GM23248 (cell line): ENCODE results near the gene RUNDC1. TPM values are rescaled to one million over a fixed set of nuclear protein-coding genes. Genes with fewer than 3 reads are reported as not detected.

ENCODE experiments used
- DNase-seq: peaks from one replicate; pipeline ENCODE4 v3.0.0-alpha.2; 2015
- H2AFZ ChIP-seq: fragments of 200-600 bp; sonication (generic); 2 replicates; pipeline ENCODE4 v1.6.1; 2016; ENCODE audit warnings: antibody characterized with exemption
- H3F3A ChIP-seq: fragments of 200-600 bp; sonication (generic); 2 replicates; pipeline ENCODE4 v1.6.1; 2016; ENCODE audit warnings: mild to moderate bottlenecking, antibody characterized with exemption, mixed run types; ENCODE audit not compliant: insufficient read depth
- H3K27ac ChIP-seq: fragments of 200-600 bp; sonication (generic); 2 replicates; pipeline ENCODE4 v1.5.1; 2016; ENCODE audit warnings: mild to moderate bottlenecking
- H3K27me3 ChIP-seq: fragments of 200-600 bp; sonication (generic); replicated peaks from 2 replicates; pipeline ENCODE4 v1.6.1; 2016; ENCODE audit warnings: mild to moderate bottlenecking; ENCODE audit not compliant: insufficient read depth
- H3K36me3 ChIP-seq: fragments of 200-600 bp; sonication (generic); 2 replicates; pipeline ENCODE4 v1.6.1; 2016; ENCODE audit warnings: low read depth, mild to moderate bottlenecking
- H3K4me1 ChIP-seq: fragments of 200-600 bp; sonication (generic); 2 replicates; pipeline ENCODE4 v1.6.1; 2016; ENCODE audit warnings: mild to moderate bottlenecking; ENCODE audit not compliant: insufficient read depth
- H3K4me2 ChIP-seq: fragments of 200-600 bp; sonication (generic); one replicate; pipeline ENCODE4 v1.6.1; 2016; ENCODE audit warnings: mild to moderate bottlenecking; ENCODE audit not compliant: unreplicated experiment
- H3K4me3 ChIP-seq: fragments of 200-600 bp; sonication (generic); 2 replicates; pipeline ENCODE4 v1.5.1; 2016; ENCODE audit warnings: mild to moderate bottlenecking
- H3K79me2 ChIP-seq: fragments of 200-600 bp; sonication (generic); 2 replicates; pipeline ENCODE4 v1.6.1; 2016; ENCODE audit warnings: mild to moderate bottlenecking; ENCODE audit not compliant: insufficient read depth
- H3K9ac ChIP-seq: fragments of 200-600 bp; sonication (generic); 2 replicates; pipeline ENCODE4 v1.6.1; 2016; ENCODE audit warnings: mild to moderate bottlenecking
- H3K9me2 ChIP-seq: fragments of 200-600 bp; sonication (generic); 2 replicates; pipeline ENCODE4 v1.6.1; 2016; ENCODE audit warnings: mixed run types, mild to moderate bottlenecking, moderate library complexity; ENCODE audit not compliant: insufficient read depth
- H3K9me3 ChIP-seq: fragments of 200-600 bp; sonication (generic); one replicate; pipeline ENCODE4 v1.6.1; 2017; ENCODE audit warnings: low read depth
- H4K20me1 ChIP-seq: fragments of 200-600 bp; sonication (generic); 2 replicates; pipeline ENCODE4 v1.6.0; 2016; ENCODE audit not compliant: insufficient read depth
- EZH2 ChIP-seq: fragments of 200-600 bp; sonication (generic); IDR thresholded peaks from 2 replicates; pipeline ENCODE4 v1.6.1; 2018; ENCODE audit warnings: antibody characterized with exemption, mild to moderate bottlenecking; ENCODE audit not compliant: insufficient read depth, poor library complexity, severe bottlenecking
- EZH2phosphoT487 ChIP-seq: fragments of 200-600 bp; sonication (generic); IDR thresholded peaks from 2 replicates; pipeline ENCODE4 v1.6.1; 2018; ENCODE audit warnings: antibody characterized with exemption, moderate library complexity, mild to moderate bottlenecking, low read depth; ENCODE audit not compliant: insufficient read depth
- WGBS, 2 experiments: methylation state at CpG; one replicate each; pipeline ENCODE4 v1.1.6; 2015 to 2017; ENCODE audit warnings: low lambda C conversion rate in 2 of 2, low coverage in 1 of 2; ENCODE audit errors: missing lambda C conversion rate in 2 of 2; 5-methylcytosine and 5-hydroxymethylcytosine counted together
- in situ Hi-C: fragments of 300-500 bp; cut with MboI; formaldehyde crosslinking; loops from 2 replicates; pipeline ENCODE4 v1.15.0; 2020
- polyA plus RNA-seq: library from polyadenylated mRNA; unstranded; fragments of >200 nt; fragmentation: Nextera tagmentation; extraction: Ambion mirVana; gene quantifications from 2 replicates; pipeline ENCODE4 v1.2.1, GENCODE V29; 2016
- total RNA-seq: library from RNA; depleted of rRNA; stranded (reverse); fragments of >200 nt; shearing (Covaris generic); gene quantifications from 2 replicates; pipeline ENCODE4 v1.2.3, GENCODE V29; 2014

The RUNDC1 gene
- total and polyA plus RNA-seq, 2 experiments from 2014 or later = 7.6 to 8.0 TPM

DNA sequence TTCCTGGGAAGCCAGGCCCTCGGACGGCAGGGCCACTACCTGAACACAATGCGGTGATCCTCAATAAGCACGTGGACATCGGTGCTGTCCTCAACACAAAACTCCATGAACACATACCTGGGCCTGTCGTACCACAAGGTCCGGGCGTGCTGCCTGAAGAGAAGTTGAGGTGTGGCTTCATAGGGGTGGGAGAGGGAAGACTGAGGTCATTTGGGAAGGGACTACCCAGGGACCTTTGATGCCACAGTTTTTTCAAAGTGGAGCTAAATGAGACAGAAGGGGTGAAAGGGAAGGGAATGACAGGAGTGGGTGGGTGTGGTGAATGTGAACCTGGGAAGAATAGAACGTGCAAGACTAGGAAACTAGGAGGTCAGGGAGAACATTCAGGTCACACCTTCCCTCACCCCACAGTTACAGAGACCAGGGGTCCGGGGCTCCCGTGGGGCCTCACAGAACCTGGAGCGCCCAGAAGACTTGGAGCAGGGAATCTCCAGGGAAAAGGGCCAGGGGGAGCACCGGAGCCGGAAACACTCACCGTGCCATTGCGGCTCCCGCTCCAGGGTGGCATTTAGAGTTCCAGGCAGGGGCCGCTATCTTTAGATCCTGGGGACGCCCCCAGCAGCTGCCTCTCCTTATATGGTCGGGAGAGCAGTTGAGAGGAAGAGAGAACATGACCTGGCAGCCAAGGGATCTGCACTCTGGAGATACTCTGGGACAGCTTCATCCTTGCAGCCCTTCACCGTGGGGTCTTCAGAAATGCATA lies 673 bp upstream of the RUNDC1 start, which contains the start of gene PTGES3L:
Gene PTGES3L (minus strand): TSS at position 570 of the 763 bp plus-strand sequence. CDS start 27 bp downstream, at position 543.
- H3K9ac ChIP-seq = peak within 1 kb of the TSS; percentile 82
- peak; percentile 62 for DNase-seq
- peaks cover 13% of the 10 kb centered on the region for H3K4me1 ChIP-seq
- in situ Hi-C loops = no loop called here
- peaks cover 49% of the 10 kb centered on the region for H3K79me2 ChIP-seq
- no peaks in the 10 kb centered on the region for H3K36me3 ChIP-seq
- peak within 1 kb of the TSS; percentile 77 for H3K4me2 ChIP-seq
- H3K4me3 ChIP-seq = peak within 1 kb of the TSS; percentile 92
- no peaks in the 10 kb centered on the region for H4K20me1 ChIP-seq
- no peaks in the 10 kb centered on the region for H3F3A ChIP-seq
- H2AFZ ChIP-seq = peak within 1 kb of the TSS; percentile 82
- no peaks in the 10 kb centered on the region for H3K9me3 ChIP-seq
- 39 to 40% methylated on average over 20 to 21 of the region's 21 CpGs for WGBS, 2 experiments
- H3K27me3 ChIP-seq = no peaks in the 10 kb centered on the region
- H3K27ac ChIP-seq = peak within 1 kb of the TSS; percentile 26
- H3K9me2 ChIP-seq = no peaks in the 10 kb centered on the region
- TF ChIP-seq EZH2 (no peak), EZH2phosphoT487 (no peak)

DNA sequence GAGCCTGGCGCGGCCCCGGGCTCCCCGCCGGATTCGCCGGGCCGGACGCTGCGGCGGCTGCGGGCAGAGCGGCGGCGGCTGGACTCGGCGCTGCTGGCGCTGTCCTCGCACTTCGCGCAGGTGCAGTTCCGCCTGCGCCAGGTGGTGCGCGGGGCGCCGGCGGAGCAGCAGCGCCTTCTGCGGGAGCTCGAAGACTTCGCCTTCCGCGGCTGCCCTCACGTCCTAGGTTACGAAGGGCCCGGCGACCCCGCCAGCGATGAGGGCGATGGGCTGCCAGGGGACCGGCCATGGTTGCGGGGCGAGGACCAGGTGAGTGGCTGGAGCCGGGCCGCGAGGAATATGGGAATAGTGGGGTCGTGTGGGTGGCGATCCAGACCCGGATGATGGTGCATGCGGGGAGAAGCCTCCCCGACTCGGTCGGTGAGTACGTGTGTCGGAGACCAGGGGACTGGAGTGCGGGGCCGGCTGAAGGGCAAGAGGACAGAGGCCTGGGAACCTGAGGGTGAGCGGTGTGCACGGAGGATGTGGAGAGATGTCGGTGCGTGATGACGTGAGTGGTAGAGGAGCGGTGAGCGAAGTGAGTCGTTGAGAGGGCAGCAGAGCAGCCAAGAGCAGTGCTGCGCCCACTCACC lies 517 bp downstream of the RUNDC1 start:
- no peaks in the 10 kb centered on the region for H4K20me1 ChIP-seq
- H3K79me2 ChIP-seq = peaks cover 61% of the 10 kb centered on the region
- TF ChIP-seq EZH2phosphoT487 (no peak), EZH2 (no peak)
- WGBS, 2 experiments = 1% methylated on average over 61 to 64 of the region's 67 CpGs
- no peaks in the 10 kb centered on the region for H3F3A ChIP-seq
- DNase-seq = peak; percentile 87
- in situ Hi-C loops = no loop called here
- peak overlapping the region; percentile 92 for H3K4me3 ChIP-seq
- peaks cover 13% of the 10 kb centered on the region for H3K4me1 ChIP-seq
- peak overlapping the region; percentile 26 for H3K27ac ChIP-seq
- H3K9ac ChIP-seq = peak overlapping the region; percentile 82
- H3K4me2 ChIP-seq = peak overlapping the region; percentile 77
- no peaks in the 10 kb centered on the region for H3K36me3 ChIP-seq
- H3K9me2 ChIP-seq = no peaks in the 10 kb centered on the region
- no peaks in the 10 kb centered on the region for H3K9me3 ChIP-seq
- H3K27me3 ChIP-seq = no peaks in the 10 kb centered on the region
- H2AFZ ChIP-seq = peak overlapping the region; percentile 82

DNA sequence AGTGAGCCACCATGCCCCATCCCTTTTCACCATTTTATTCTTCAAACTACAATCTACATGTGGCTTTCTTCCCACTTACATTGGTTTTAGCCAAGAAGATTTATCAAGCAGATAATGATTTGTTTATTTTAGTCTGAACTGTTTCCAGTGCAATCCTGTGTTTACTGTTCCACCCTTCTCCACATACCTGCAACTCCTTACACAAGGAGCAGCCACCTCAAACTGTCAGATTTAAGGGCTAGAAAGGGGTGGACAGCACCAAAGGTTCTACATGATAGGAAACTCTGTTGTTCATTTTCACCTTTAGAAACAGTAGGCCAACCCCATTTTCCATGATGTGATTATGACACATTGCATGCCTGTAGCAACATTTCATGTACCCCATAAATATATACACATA lies 1.9 kb downstream of the RUNDC1 start:
- Histone ChIP-seq H3K4me3 (no peak overlapping the region), H3K9me2 (no peaks in the 10 kb centered on the region), H3K36me3 (no peaks in the 10 kb centered on the region), H3K27ac (no peak overlapping the region), H4K20me1 (no peaks in the 10 kb centered on the region), H3K79me2 (peaks cover 66% of the 10 kb centered on the region), H3F3A (no peaks in the 10 kb centered on the region), H3K4me2 (peak overlapping the region; percentile 18), H3K9me3 (no peaks in the 10 kb centered on the region), H3K9ac (no peak overlapping the region), H3K4me1 (peaks cover 13% of the 10 kb centered on the region), H2AFZ (no peak overlapping the region), H3K27me3 (no peaks in the 10 kb centered on the region)
- in situ Hi-C loops = no loop called here
- no peak for TF ChIP-seq EZH2phosphoT487
- no peak for TF ChIP-seq EZH2
- DNase-seq = no peak

DNA sequence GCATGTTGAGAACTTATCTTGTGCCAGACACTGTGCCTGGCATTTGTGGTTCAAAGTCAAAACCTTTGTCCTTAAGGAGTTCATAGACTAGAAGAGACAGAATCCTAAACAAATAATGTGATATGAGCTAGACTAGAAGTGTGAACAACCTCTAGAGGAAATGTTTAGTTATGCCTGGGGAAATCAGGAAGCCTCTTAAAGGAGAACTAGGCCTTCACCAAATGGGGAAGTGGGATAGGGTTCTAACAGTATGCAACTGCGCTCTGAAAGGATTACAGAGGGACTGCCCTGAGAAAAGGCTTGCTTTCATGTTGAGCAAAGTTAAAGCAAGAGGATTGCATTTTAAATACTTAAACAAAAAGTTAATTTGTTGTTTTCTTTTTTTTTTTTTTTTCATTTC lies 4.9 kb downstream of the RUNDC1 start:
- no peaks in the 10 kb centered on the region for H3K27me3 ChIP-seq
- no peaks in the 10 kb centered on the region for H3K9me3 ChIP-seq
- peaks cover 27% of the 10 kb centered on the region for H3K4me1 ChIP-seq
- no peak for DNase-seq
- no peaks in the 10 kb centered on the region for H4K20me1 ChIP-seq
- no peaks in the 10 kb centered on the region for H3K9me2 ChIP-seq
- no peak overlapping the region for H3K27ac ChIP-seq
- H3K79me2 ChIP-seq = peaks cover 61% of the 10 kb centered on the region
- H3K36me3 ChIP-seq = peaks cover 18% of the 10 kb centered on the region; the same call in 1 of the 2 replicates
- H3K9ac ChIP-seq = no peak overlapping the region
- no peak for TF ChIP-seq EZH2phosphoT487
- TF ChIP-seq EZH2 = no peak
- peaks cover 26% of the 10 kb centered on the region for H3F3A ChIP-seq
- no peak overlapping the region for H3K4me2 ChIP-seq
- in situ Hi-C loops = no loop called here
- WGBS, 2 experiments = 100% methylated on average over 1 of the region's 1 CpG
- no peak overlapping the region for H3K4me3 ChIP-seq
- H2AFZ ChIP-seq = no peak overlapping the region
